Measurements from ENCODE around the gene SPNS3. TPM values are rescaled to one million over a fixed set of nuclear protein-coding genes. Genes with fewer than 3 reads are reported as not detected.

SPNS3 gene
- total RNA-seq, 1 experiment from 2014 or later, result 0.37 TPM

DNA sequence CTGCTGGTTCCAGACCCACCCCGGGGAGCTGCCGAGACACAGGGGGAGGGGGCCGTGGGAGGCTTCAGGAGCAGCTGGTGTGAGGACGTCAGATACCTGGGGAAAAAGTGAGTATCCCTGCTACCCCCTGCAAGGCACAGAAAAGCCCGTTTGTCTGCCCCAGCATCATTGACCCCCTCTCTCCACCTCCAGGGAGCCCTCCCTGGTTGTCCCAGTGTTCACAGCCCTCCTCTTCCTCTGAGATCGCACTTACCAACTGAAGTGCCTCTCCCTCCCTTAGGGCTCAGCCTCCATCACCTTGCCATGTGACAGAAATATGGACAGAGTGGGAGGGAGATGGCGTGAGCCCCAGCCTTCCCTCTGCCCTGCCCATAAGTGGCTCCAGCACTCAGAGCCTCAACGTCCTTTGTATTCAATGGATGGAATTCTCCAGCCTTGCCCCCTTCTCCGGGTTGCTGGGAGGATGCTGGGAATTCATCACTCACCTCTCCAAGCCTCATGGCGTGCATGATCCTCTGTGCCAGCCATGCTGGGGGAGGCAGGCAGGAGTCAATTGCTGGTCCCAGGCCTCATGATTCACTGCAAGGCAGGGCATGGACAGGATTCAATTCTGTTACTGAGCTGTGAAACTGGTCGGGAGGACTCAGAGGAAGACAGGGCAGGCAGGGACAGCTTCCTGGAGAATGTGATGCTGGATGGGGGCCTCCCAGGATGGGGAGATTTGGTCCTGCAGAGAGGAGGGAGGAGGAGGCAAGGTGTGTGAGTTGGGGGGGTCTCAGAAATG lies 14.6 kb downstream of the SPNS3 start:
- ChIA-PET RAD21 (ENCODE audit: low non-redundant PET in 1 of 2, low total read pairs in 2 of 2, uncharacterized antibody in 2 of 2, unreplicated experiment in 2 of 2) (no interaction called here), POLR2A (no interaction called here), CTCF (no interaction called here)
- Histone ChIP-seq H3K4me1 (ENCODE audit: control insufficient read depth in 1 of 2, insufficient read depth in 2 of 2, low read length in 2 of 2) (peaks cover 10% of the 10 kb centered on the region in 2 experiments), H3K27me3 (ENCODE audit: insufficient read depth, low read length) (no peaks in the 10 kb centered on the region), H3K9ac (ENCODE audit: low read length) (no peak overlapping the region), H3K36me3 (ENCODE audit: control insufficient read depth in 1 of 2, insufficient read depth in 2 of 2, low read length in 2 of 2) (no peaks in the 10 kb centered on the region), H3K4me3 (replicated peaks in 1 of 2; ENCODE audit: low read depth in 1 of 2, low read length in 2 of 2) (no peak overlapping the region), H3K4me2 (ENCODE audit: low read length) (no peak overlapping the region), H3K9me2 (ENCODE audit: insufficient read depth) (no peaks in the 10 kb centered on the region), H3K9me3 (ENCODE audit: control insufficient read depth in 1 of 2, insufficient read depth in 1 of 2, low read depth in 1 of 2, low read length in 2 of 2) (no peaks in the 10 kb centered on the region), H3K27ac (ENCODE audit: low read depth, low read length) (no peak overlapping the region), H4K20me1 (ENCODE audit: insufficient read depth) (no peaks in the 10 kb centered on the region), H2AFZ (ENCODE audit: low read depth, low read length, poor library complexity, severe bottlenecking) (no peak overlapping the region), H3K79me2 (ENCODE audit: insufficient read depth, low read length) (no peaks in the 10 kb centered on the region)
- intact Hi-C loops (cut with micrococcal nuclease), result no loop called here
- ATAC-seq (no peak), DNase-seq (ENCODE audit: low read depth, low spot score) (no peak)
- TF ChIP-seq CBX3 (IDR thresholded peaks at IDR 0.05; ENCODE audit: low read depth) (no peak), RAD21 (IDR thresholded peaks at IDR 0.05; ENCODE audit: low read depth) (no peak), ELF1 (IDR thresholded peaks at IDR 0.05; ENCODE audit: borderline replicate concordance, low read depth) (no peak), EZH2phosphoT487 (IDR thresholded peaks at IDR 0.05; ENCODE audit: borderline replicate concordance) (no peak), REST (IDR thresholded peaks at IDR 0.05; ENCODE audit: low read depth) (no peak)
- BruUV-seq (replicated peaks), result no TSS peak

- intact Hi-C loops (cut with micrococcal nuclease), result no loop called here
- no peaks in the 10 kb centered on the region for H4K20me1 ChIP-seq (ENCODE audit: insufficient read depth)
- H2AFZ ChIP-seq (ENCODE audit: low read depth, low read length, poor library complexity, severe bottlenecking), result no peak overlapping the region
- H3K9me3 ChIP-seq (ENCODE audit: control insufficient read depth in 1 of 2, insufficient read depth in 1 of 2, low read depth in 1 of 2, low read length in 2 of 2), result no peaks in the 10 kb centered on the region
- H3K36me3 ChIP-seq (ENCODE audit: control insufficient read depth in 1 of 2, insufficient read depth in 2 of 2, low read length in 2 of 2), result no peaks in the 10 kb centered on the region
- no peak overlapping the region for H3K27ac ChIP-seq (ENCODE audit: low read depth, low read length)
- POLR2A ChIA-PET, result no interaction called here
- no TSS peak for BruUV-seq (replicated peaks)
- peaks cover 5 to 6% of the 10 kb centered on the region in 2 experiments for H3K4me1 ChIP-seq (ENCODE audit: control insufficient read depth in 1 of 2, insufficient read depth in 2 of 2, low read length in 2 of 2)
- ATAC-seq (no peak), DNase-seq (ENCODE audit: low read depth, low spot score) (no peak)
- H3K79me2 ChIP-seq (ENCODE audit: insufficient read depth, low read length), result no peaks in the 10 kb centered on the region
- no peaks in the 10 kb centered on the region for H3K9me2 ChIP-seq (ENCODE audit: insufficient read depth)
- no peak overlapping the region for H3K4me3 ChIP-seq (replicated peaks in 1 of 2; ENCODE audit: low read depth in 1 of 2, low read length in 2 of 2)
- no peaks in the 10 kb centered on the region for H3K27me3 ChIP-seq (ENCODE audit: insufficient read depth, low read length)
- no peak overlapping the region for H3K9ac ChIP-seq (ENCODE audit: low read length)
- TF ChIP-seq ZFX (IDR thresholded peaks at IDR 0.05), result no peak
- no peak for TF ChIP-seq MAX (IDR thresholded peaks at IDR 0.05)
- no peak for TF ChIP-seq ELF1 (IDR thresholded peaks at IDR 0.05; ENCODE audit: borderline replicate concordance, low read depth)
- TF ChIP-seq RAD21 (IDR thresholded peaks at IDR 0.05; ENCODE audit: low read depth), result no peak
- no peak for TF ChIP-seq EZH2phosphoT487 (IDR thresholded peaks at IDR 0.05; ENCODE audit: borderline replicate concordance)
- TF ChIP-seq SIN3A (IDR thresholded peaks at IDR 0.05; ENCODE audit: low read depth), result no peak
- no peak for TF ChIP-seq POLR2AphosphoS5 (IDR thresholded peaks at IDR 0.05; ENCODE audit: low read depth, low read length)
- TF ChIP-seq ZNF274 (IDR thresholded peaks at IDR 0.05; ENCODE audit: low read depth, low read length), result no peak
- TF ChIP-seq, protein P1, sequence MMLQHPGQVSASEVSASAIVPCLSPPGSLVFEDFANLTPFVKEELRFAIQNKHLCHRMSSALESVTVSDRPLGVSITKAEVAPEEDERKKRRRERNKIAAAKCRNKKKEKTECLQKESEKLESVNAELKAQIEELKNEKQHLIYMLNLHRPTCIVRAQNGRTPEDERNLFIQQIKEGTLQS (IDR thresholded peaks at IDR 0.05), result no peak
- no peak for TF ChIP-seq EZH2 (IDR thresholded peaks at IDR 0.05)
- TF ChIP-seq YY1 (IDR thresholded peaks at IDR 0.05; ENCODE audit: extremely low read depth, insufficient replicate concordance, low read depth, low read length), result no peak
- RAD21 ChIA-PET (ENCODE audit: low non-redundant PET in 1 of 2, low total read pairs in 2 of 2, uncharacterized antibody in 2 of 2, unreplicated experiment in 2 of 2), result no interaction called here
- CTCF ChIA-PET, result no interaction called here
- H3K4me2 ChIP-seq (ENCODE audit: low read length), result no peak overlapping the region
These were observed 16.0 kb downstream of the SPNS3 start for GRCh38 chr17:4449736-4450135.

All from HCT116 (cell line).